ENCODE data around the gene CCDC89. TPM values are rescaled to one million over a fixed set of nuclear protein-coding genes. Genes with fewer than 3 reads are reported as not detected.

CCDC89 gene
- total and polyA plus RNA-seq, 2 of the 13 experiments (the other 11 are each of a cell fraction or from before 2014, with no cell fraction given), result 0.13 to 0.38 TPM

GRCh38 chr11:85664615-85665481, 21.1 kb downstream of the CCDC89 start, which contains the start of gene CREBZF (continued):
- TF ChIP-seq TIGD3 (CRISPR knock-in tag; IDR thresholded peaks at IDR 0.05; ENCODE audit: borderline replicate concordance) (no peak), ZNF703 (CRISPR knock-in tag; IDR thresholded peaks at IDR 0.05; ENCODE audit: borderline replicate concordance) (peak; percentile 59; the same call in 1 of the 2 replicates), ZNF414 (CRISPR knock-in tag; IDR thresholded peaks at IDR 0.05) (no peak; the same call in 1 of the 2 replicates), ZNF337 (CRISPR knock-in tag; IDR thresholded peaks at IDR 0.05; ENCODE audit: borderline replicate concordance, low read depth) (no peak), SMC3 (IDR thresholded peaks at IDR 0.05; ENCODE audit: low read length) (no peak), EEA1 (CRISPR knock-in tag; IDR thresholded peaks at IDR 0.05; ENCODE audit: borderline replicate concordance) (0 out of 2 replicates have a peak, but pooled peaks have one; percentile 55), MTERF4 (CRISPR knock-in tag; IDR thresholded peaks at IDR 0.05) (peak; percentile 40; the same call in 1 of the 2 replicates), SIN3A (IDR thresholded peaks at IDR 0.05; ENCODE audit: borderline replicate concordance, low read depth, low read length) (peak; percentile 74; the same call in 1 of the 2 replicates), HOMEZ (CRISPR knock-in tag; IDR thresholded peaks at IDR 0.05; ENCODE audit: low read depth) (no peak), NAIF1 (CRISPR knock-in tag; IDR thresholded peaks at IDR 0.05; ENCODE audit: borderline replicate concordance) (no peak; the same call in 1 of the 2 replicates), ZBTB2 (CRISPR knock-in tag; IDR thresholded peaks at IDR 0.05; ENCODE audit: low read depth) (no peak), MIER2 (CRISPR knock-in tag; IDR thresholded peaks at IDR 0.05) (no peak), HHEX (CRISPR knock-in tag; IDR thresholded peaks at IDR 0.05) (no peak), CSRNP2 (CRISPR knock-in tag; conservative IDR thresholded peaks at IDR 0.05; ENCODE audit: low read depth) (no peak), ZNF510 (CRISPR knock-in tag; IDR thresholded peaks at IDR 0.05; ENCODE audit: low read depth) (peak; percentile 87; the same call in 1 of the 2 replicates), YY1 (IDR thresholded peaks at IDR 0.05; ENCODE audit: insufficient read depth, insufficient replicate concordance, low read depth, low read length) (peak; percentile 20), MAFG (CRISPR knock-in tag; IDR thresholded peaks at IDR 0.05) (0 out of 2 replicates have a peak, but pooled peaks have one; percentile 4), ZNF17 (CRISPR knock-in tag; IDR thresholded peaks at IDR 0.05) (no peak), ZFYVE20 (CRISPR knock-in tag; IDR thresholded peaks at IDR 0.05; ENCODE audit: borderline replicate concordance, low read depth) (no peak), TBL1XR1 (IDR thresholded peaks at IDR 0.05; ENCODE audit: borderline replicate concordance, low read length, partially characterized antibody) (no peak)

All from HepG2 (cell line).